Psoas muscle (tissue), 8 donors: ENCODE data around the gene MAT2B. TPM values are rescaled to one million over a fixed set of nuclear protein-coding genes. Genes with fewer than 3 reads are reported as not detected.

ENCODE experiments used
- ATAC-seq, 4 donors: fragments of 200-7000 bp; cut with Tn5 transposase; one replicate each; pipeline ENCODE4 v1.9.1; 2020; ENCODE audit warnings: moderate library complexity in 3 of 4, mild to moderate bottlenecking in 2 of 4
- DNase-seq, 2 donors: peaks; one replicate each; pipeline ENCODE4 v3.0.0-alpha.2; 2020
- H3K27ac ChIP-seq: fragments of 200-600 bp; one replicate; pipeline ENCODE4 v1.8.0; 2022
- H3K27me3 ChIP-seq, 3 donors: fragments of 200-600 bp in 1 of 3; one replicate each; pipeline versions ENCODE4 v1.6.1 to v1.8.0; 2013 to 2022; ENCODE audit warnings: low read length in 2 of 3, mild to moderate bottlenecking in 2 of 3, moderate library complexity in 1 of 3; ENCODE audit not compliant: insufficient read depth in 3 of 3
- H3K36me3 ChIP-seq, 2 donors: fragments of 200-600 bp in 1 of 2; one replicate each; pipeline versions ENCODE4 v1.6.1 to v1.8.0; 2013 to 2022; ENCODE audit warnings: low read depth in 1 of 2, mild to moderate bottlenecking in 1 of 2, moderate library complexity in 1 of 2; ENCODE audit not compliant: insufficient read depth in 1 of 2
- H3K4me1 ChIP-seq: fragments of 200-600 bp; one replicate; pipeline ENCODE4 v1.8.0; 2022
- H3K4me3 ChIP-seq: fragments of 200-600 bp; one replicate; pipeline ENCODE4 v1.8.0; 2022; ENCODE audit warnings: mild to moderate bottlenecking
- H3K9me3 ChIP-seq: fragments of 200-600 bp; one replicate; pipeline ENCODE4 v1.8.0; 2022
- CTCF ChIP-seq: fragments of 200-600 bp; IDR thresholded peaks from one replicate; pipeline ENCODE4 v1.8.0; 2022; ENCODE audit warnings: antibody characterized with exemption
- WGBS, 3 donors: extraction: QIAGEN DNeasy Blood & Tissue Kit; methylation state at CpG; one replicate each; pipeline versions ENCODE4 v1.1.6 to v1.1.7; 2013; 5-methylcytosine and 5-hydroxymethylcytosine counted together
- intact Hi-C, 2 donors: fragments of 100-400 bp; cut with DNase I; formaldehyde crosslinking; loops; one replicate each; pipeline versions ENCODE4 v1.11.0 to v1.14.2; 2022
- polyA plus RNA-seq, 3 donors: library from polyadenylated mRNA; stranded (reverse); fragments of 200-250 nt; gene quantifications; one replicate each; pipeline ENCODE4 v1.2.3, GENCODE V29; 2013
- total RNA-seq, 4 donors: library from RNA; stranded (reverse); fragmentation: NEBNext Ultra II Directional in 2 of 4; extraction: Animal tissue kit (Norgen Biotek cat#: 25700) in 2 of 4; gene quantifications; one replicate each; pipeline versions ENCODE4 v1.2.1 to v1.2.4, GENCODE V29; 2021 to 2023
- donor health status: healthy with polysubstance abuse.
- donor health status: DM: no; HTN: no; CAD: no; lungs with moderate emphysema.
- donor health status: Bipolar disorder and iron deficiency.
- donor health status: healthy.
- donor health status: DM: yes; HTN: yes; CAD: no.
- donor health status: DM: no; HTN: no; CAD: no.
- donor health status: DM: no; HTN: no; CAD: no.
- donor health status: DM: yes; HTN: yes; CAD: no.

The MAT2B gene
- total and polyA plus RNA-seq, 7 donors = 27.3 to 72.7 (median 33.8) TPM

GRCh38 chr5:163459462-163459818 lies 46.0 kb upstream of the MAT2B start:
- DNase-seq = no peak
- H3K27me3 ChIP-seq = no peaks in the 10 kb centered on the region
- peak in 3 of 4 donors; percentile 29 to 48 (median 38) for ATAC-seq
- peaks cover 30% of the 10 kb centered on the region for H3K4me1 ChIP-seq
- intact Hi-C loops = loop anchor here in 1 of 2 donors (1.0 kb wide), 1 partner anchor 20 kb away; no protein-coding TSS in a partner anchor
- no peak for TF ChIP-seq CTCF
- peak overlapping the region; percentile 95 for H3K27ac ChIP-seq
- H3K4me3 ChIP-seq = peak overlapping the region; percentile 78
- 0% methylated on average over 12 of the region's 12 CpGs for WGBS, 3 donors
- H3K9me3 ChIP-seq = no peaks in the 10 kb centered on the region
- peaks cover 0 to 26% of the 10 kb centered on the region in 2 donors for H3K36me3 ChIP-seq

GRCh38 chr5:163459819-163460561 lies 45.4 kb upstream of the MAT2B start, which contains the start of gene NUDCD2:
Gene NUDCD2, minus strand, starts transcription at chr5:163460102. Its CDS starts 52 bp downstream, at chr5:163460050.
- H3K36me3 ChIP-seq = peaks cover 0 to 20% of the 10 kb centered on the region in 2 donors
- peaks cover 30% of the 10 kb centered on the region for H3K4me1 ChIP-seq
- WGBS, 3 donors = 0 to 1% (median 1%) methylated on average over 56 to 59 of the region's 59 CpGs
- peak within 1 kb of the TSS; percentile 95 for H3K27ac ChIP-seq
- peak; percentile 28 for TF ChIP-seq CTCF
- DNase-seq = peak; percentile 96 to 99
- ATAC-seq = peak; percentile 91 to 96 (median 94)
- no peaks in the 10 kb centered on the region for H3K27me3 ChIP-seq
- H3K4me3 ChIP-seq = peak within 1 kb of the TSS; percentile 78
- intact Hi-C loops = loop anchor here in 1 of 2 donors (1.0 to 2.0 kb wide), 2 partner anchors 21 to 45 kb away; partner anchors contain the start of gene MAT2B
- H3K9me3 ChIP-seq = no peaks in the 10 kb centered on the region

- DNase-seq (no peak), ATAC-seq (no peak)
- H3K27me3 ChIP-seq = no peaks in the 10 kb centered on the region
- no peak for TF ChIP-seq CTCF
- intact Hi-C loops = loop anchor here in 1 of 2 donors (2.0 kb wide), 1 partner anchor 44 kb away; the partner anchor contains the start of gene MAT2B
- peak within 1 kb of the TSS; percentile 78 for H3K4me3 ChIP-seq
- peak within 1 kb of the TSS; percentile 95 for H3K27ac ChIP-seq
- no peaks in the 10 kb centered on the region for H3K9me3 ChIP-seq
- H3K4me1 ChIP-seq = peaks cover 30% of the 10 kb centered on the region
- 0% methylated on average over 23 of the region's 23 CpGs for WGBS, 3 donors
- H3K36me3 ChIP-seq = peaks cover 0 to 13% of the 10 kb centered on the region in 2 donors
These were observed 44.8 kb upstream of the MAT2B start, which contains the start of gene HMMR for GRCh38 chr5:163460562-163461171. Gene HMMR, plus strand, starts transcription at chr5:163460632. Its CDS starts 61 bp downstream, at chr5:163460693.

- intact Hi-C loops = loop anchor here in 1 of 2 donors (2.0 kb wide), 1 partner anchor 42 kb away; the partner anchor contains the start of gene MAT2B
- no peaks in the 10 kb centered on the region for H3K27me3 ChIP-seq
- DNase-seq (no peak), ATAC-seq (no peak)
- no peak overlapping the region for H3K4me3 ChIP-seq
- peaks cover 23% of the 10 kb centered on the region for H3K4me1 ChIP-seq
- no peak overlapping the region for H3K27ac ChIP-seq
- no peaks in the 10 kb centered on the region for H3K36me3 ChIP-seq
- H3K9me3 ChIP-seq = no peaks in the 10 kb centered on the region
- TF ChIP-seq CTCF = no peak
These were observed 42.4 kb upstream of the MAT2B start for GRCh38 chr5:163463063-163463435.
